Esophagus mucosa (tissue), 1 donor: ENCODE data around the gene DIAPH1. TPM values are rescaled to one million over a fixed set of nuclear protein-coding genes. Genes with fewer than 3 reads are reported as not detected.

ENCODE experiments used
- ATAC-seq: fragments of 200-7000 bp; cut with Tn5 transposase; one replicate; pipeline ENCODE4 v1.9.1; 2020
- total RNA-seq: library from RNA; stranded (reverse); gene quantifications from one replicate; pipeline ENCODE4 v1.2.4, GENCODE V29; 2023
- donor health status: DM: yes; HTN: yes; CAD: no.

The DIAPH1 gene
- total RNA-seq, result 108 TPM

GRCh38 chr5:141618804-141619554 is at the start of gene DIAPH1:
Gene DIAPH1, minus strand, starts transcription at chr5:141619000. Its CDS starts 86 bp downstream, at chr5:141618914.
- ATAC-seq, result peak; percentile 100

DNA sequence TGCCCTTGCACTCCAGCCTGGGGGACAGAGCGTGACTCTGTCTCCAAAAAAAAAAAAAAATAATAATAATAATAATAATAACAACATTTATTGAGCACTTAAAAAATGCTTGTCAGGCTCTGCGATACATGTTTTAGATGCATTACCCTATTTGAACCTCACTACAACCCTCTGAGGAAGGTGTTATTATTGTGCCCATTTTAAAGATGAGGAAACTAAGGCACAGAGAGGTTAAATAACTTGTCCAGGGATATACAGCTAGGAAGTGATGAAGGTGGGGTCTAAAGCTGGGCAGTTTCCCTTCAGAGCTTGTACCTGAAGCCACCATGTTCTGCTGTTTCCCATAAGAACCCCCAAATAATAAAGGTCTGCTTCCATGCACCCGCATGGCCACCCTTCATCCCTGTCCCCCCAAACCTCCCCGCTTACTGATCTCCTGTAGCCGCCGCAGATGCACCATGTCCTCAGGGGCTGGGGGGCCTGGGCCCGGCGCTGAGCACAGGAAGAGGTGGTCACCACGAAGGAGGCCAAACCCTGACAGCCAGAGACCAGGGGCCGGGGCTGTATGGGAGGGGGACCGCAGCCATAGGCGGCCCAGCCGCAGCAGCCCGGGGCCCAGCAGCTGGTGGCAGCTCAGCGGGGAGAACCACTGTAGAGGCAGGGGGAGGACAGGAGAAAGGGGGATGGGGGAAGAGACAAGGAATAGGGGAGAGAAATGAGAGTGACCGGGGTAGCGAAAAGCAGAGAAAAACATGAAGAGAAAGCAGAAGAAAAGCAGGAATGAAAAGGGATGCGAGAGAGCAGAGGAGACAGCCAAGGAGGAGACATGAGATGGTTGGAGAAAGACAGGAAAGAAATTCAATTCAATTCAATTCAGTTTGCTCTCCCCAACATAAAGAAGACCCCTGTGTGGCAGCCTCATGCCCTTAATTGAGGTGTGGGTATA is 47.5 kb upstream of the DIAPH1 start:
- ATAC-seq, result no peak

DNA sequence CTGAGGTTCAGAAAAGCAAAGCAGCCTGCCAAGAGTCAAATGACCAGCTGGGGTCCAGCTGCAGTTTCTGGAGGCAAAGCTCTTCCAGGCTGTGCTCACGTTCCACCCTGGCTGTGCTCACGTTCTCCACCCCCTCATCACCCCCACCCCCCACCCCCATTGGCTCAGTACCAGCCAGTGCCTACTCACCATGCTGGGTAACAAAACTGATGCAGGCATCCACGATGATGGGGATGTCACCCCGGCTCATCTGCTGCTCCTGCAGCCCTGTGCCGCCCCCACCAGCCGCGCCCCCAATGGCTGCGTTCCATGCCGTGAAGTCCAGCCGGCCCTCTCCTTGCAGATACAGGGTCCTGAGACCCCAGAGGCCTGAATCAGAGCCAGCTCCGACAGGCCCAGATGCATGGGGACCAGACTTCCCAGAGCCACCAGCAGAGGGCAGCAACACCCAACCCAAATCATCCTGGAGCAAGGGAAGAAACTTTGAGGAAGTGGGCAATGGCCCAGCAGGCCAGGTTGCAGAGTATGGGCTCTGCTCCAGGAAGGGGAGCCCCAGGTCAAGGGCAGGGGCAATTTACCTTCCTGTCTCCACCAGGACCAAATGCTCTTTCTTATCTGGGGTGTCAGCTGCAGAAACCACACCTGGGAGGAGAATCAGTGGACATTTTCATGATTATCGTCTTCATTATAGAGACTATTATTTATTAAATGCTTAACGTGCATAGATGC is 46.1 kb upstream of the DIAPH1 start:
- ATAC-seq, result peak; percentile 88

DNA sequence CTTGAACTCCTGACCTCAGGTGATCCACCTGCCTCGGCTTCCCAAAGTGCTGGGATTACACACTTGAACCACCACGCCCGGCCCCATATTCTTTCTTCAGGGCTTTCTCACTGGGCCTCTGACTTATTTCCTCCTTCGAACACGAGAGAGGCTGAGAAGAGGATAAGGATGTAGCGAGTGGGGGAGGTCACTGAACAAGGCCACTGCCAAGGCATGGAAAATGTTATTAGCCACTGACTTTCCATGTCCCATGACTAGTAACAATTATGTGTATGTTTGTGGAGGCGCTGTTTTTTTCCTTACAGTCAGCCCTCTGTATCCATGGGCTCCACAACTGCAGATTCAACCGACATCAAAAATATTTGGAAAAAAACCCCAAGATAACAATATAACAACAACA is 44.7 kb upstream of the DIAPH1 start:
- ATAC-seq, result no peak

DNA sequence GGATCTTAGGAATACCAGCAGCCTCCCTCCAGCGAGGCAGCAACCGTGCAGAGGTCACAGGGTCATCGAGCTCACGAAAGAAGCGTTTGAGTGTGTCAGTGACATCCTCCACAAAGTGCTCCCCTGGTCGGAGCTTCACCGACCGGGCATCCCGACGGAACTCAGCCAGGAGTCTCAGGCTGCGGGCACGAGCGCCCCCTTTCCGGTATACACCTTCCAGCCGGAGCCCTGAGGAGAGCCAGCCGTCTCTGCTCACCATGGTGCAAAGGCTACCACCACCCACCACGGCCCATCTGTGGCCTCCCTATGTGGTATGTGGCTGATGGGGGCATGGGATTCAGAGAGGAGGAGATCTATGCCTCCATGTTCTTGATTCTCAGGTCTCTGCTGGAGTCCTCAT is 43.2 kb upstream of the DIAPH1 start:
- ATAC-seq, result no peak

- ATAC-seq, result no peak
Observed at GRCh38 chr5:141657937-141658545, 39.2 kb upstream of the DIAPH1 start.

DNA sequence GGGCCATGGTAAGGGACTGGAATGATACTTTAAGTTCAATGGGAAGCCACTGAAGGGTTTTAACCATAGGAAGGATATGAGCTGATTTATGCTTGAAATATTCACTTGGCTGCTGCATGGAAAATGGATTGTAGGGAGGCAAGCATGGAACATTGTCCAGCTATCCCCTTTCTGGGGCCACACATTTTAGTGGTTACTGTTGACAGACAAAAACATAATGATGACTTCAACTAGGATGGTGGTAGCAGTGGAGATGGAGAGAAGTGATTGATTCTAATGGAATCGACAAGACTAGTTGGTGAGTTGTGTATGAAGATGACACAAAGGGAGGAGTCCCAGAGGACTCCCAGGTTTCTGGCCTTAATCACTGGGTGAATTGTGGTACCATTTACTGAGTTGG is 38.6 kb upstream of the DIAPH1 start:
- ATAC-seq, result no peak

GRCh38 chr5:141656396-141656795 is 37.6 kb upstream of the DIAPH1 start:
- ATAC-seq, result no peak

GRCh38 chr5:141655020-141655419 is 36.2 kb upstream of the DIAPH1 start:
- ATAC-seq, result no peak

- ATAC-seq, result no peak
Observed at GRCh38 chr5:141654298-141654697, 35.5 kb upstream of the DIAPH1 start.

DNA sequence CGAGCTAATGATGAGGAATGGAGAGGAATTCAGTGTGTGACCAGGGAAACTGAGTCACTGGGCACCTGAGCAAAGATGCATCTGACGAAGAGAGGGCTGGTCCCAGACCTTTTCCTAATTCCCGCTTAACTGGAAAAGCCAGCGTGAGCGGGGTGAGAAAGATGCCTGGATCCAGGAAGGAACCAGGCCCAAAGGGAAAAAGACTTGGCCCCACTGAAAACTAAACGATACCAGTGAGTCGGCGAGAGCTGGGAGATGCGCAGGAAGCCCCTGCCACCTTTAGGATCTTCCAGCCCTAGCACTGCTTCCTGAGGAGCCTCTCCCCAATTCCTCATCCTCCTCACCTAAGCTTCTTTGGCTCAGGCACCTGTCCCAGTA is 32.9 kb upstream of the DIAPH1 start:
- peak; percentile 27 for ATAC-seq

DNA sequence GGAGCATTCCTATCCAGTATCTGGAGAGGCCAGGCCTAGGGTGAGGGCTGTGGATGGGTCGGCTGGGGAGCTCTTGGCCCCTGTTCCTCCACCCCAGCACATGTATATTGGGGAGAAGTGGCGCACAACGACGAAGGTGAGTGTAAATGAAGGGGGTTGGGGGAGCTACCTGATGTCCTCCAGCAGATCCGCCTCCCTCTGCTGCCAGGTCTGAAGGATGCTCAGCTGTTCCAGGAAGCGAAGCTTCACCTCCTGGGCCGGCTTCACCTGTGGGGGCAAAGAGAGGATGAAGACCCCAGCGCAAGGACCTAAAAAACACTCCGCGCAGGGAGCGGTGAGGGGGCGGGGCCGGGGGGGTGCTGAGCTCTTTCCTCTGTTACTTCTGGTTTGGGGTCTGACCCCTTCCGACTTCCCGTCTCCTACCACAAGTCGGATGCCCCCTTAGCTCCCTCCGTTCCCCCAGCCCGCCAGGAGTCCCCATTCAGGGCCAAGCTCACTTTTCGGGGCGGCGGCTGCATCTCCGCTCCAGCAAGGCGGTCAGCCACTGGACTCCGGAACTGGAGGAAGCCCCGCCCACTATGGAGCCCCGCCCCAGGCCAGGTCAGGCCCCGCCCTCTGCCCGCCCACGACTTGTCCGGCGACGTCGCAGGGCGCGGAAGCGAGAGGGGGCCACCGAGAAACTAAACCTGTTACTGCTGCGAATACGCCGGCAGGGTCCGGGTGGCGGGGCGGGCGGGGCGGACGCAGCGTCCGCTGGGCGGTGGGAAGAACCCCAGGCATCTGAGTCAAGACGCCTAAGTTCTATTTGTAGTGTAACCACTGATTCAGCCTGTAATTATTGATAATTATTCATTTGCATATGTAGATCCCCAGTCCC is 32.3 kb upstream of the DIAPH1 start, which contains the start of gene FCHSD1:
Gene FCHSD1 (minus strand): TSS at position 568 of the 877 bp plus-strand sequence. CDS start 50 bp downstream, at position 518.
- ATAC-seq, result peak; percentile 90

DNA sequence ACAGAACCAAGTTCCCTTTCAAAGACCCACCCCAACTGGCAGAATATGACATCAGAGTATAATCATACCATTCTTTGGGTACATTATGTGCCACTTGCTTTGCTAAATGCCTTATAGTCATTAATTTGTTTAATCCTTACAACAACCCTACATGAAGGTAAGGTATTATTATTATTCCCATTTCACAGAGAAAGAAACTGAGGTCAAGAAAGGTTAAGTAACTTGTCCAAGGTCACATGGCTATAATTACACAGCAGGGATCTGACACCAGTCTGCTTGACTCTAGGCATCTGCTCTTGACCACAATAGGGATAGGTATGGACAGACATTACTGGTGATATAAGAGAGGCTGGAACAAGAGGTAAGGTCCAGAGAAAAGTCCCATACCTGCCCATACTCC is 31.2 kb upstream of the DIAPH1 start:
- ATAC-seq, result no peak

GRCh38 chr5:141649056-141649688 is 30.4 kb upstream of the DIAPH1 start:
- ATAC-seq, result no peak

GRCh38 chr5:141647851-141648250 is 29.1 kb upstream of the DIAPH1 start:
- no peak for ATAC-seq

DNA sequence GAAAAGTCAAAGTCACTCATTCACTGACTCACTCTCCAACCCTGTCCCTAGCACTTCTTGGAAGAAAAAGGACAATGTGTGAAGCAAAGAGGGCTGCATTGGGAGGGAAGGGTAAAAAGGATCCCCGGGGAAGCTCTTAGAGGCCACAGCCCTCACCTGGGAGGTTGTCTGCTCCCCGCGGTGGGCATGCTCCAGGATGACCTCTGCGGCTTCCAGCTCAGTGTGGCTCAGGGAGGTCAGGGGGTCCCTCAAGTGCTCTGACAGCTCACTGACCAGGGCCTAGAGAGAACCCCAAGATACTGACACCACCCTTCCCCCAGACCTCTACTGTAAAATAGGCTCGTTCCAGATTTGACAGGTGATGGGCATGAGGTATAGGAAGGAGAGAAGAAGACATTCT is 28.4 kb upstream of the DIAPH1 start:
- ATAC-seq, result no peak

- ATAC-seq, result peak; percentile 34
Observed at GRCh38 chr5:141646026-141646425, 27.2 kb upstream of the DIAPH1 start.

DNA sequence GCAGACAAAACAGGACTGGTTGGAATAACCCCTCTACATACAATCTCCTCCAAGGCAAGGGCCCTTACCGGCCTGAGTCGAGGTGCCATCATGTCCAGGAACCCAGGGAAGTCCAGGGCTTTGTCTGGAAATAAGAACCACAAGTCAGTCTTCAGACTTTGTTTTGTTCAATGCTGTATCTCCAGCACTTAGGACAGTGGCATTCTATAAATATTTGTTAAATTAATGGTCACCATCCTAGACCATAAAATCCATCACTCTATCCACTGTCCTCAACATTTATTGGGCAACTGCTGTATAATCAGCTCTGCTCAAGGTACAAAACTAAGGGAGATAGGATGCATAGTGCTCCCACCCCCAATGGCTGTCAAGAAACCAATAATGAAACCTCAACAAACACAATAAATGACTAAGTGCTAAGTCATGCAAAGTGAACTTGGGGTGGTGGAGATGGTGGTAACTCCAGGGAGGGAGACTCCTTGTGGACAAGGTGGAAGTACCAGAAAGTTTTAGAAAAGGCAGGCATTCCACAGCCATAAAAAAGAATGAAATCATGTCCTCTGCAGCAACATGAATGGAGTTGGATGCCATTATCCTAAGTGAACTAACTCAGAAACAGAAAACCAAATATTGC is 23.0 kb upstream of the DIAPH1 start:
- ATAC-seq, result no peak

- ATAC-seq, result no peak
Observed at GRCh38 chr5:141640698-141641097, 21.9 kb upstream of the DIAPH1 start.

DNA sequence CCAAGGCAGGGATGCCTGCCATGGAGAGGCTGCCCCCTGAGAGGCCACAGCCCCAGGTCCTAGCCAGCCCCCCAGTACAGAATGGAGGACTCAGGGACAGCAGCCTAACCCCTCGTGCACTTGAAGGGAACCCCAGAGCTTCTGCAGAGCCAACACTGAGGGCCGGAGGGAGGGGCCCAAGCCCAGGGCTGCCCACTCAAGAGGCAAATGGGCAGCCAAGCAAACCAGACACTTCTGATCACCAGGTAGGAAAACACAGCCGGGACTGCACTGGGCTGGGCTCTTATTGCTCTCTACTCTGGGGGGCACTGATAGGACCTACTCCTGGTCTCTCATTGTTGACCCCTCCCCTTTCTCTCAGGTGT is 21.2 kb upstream of the DIAPH1 start:
- ATAC-seq, result no peak
